Measurements from ENCODE around the gene PRPS1.

DNA sequence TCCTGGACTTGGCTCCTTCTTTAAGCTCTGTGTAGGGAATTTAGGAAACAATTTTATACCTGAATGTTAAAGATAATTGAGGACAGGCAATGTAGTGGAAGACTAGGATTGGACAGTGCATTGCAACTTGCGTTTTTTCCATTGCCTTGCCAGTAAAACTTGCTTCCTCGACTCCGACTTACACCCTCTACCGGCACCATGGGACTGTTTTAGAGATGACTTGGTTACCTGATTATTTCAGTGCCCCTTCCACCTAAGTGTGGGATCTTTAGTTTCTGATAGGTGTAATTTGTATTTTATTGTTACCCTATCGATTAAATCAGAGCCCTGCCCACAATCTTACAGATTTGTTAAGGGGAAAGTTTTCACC is 1.2 kb downstream of the PRPS1 start:
- TF ChIP-seq POLR2AphosphoS5 (IDR thresholded peaks at IDR 0.05; ENCODE audit: insufficient read depth in 1 of 2, low read depth in 1 of 2) (no peak), POLR2A (IDR thresholded peaks at IDR 0.05) (no peak)
- TF ChIP-seq, protein P1, sequence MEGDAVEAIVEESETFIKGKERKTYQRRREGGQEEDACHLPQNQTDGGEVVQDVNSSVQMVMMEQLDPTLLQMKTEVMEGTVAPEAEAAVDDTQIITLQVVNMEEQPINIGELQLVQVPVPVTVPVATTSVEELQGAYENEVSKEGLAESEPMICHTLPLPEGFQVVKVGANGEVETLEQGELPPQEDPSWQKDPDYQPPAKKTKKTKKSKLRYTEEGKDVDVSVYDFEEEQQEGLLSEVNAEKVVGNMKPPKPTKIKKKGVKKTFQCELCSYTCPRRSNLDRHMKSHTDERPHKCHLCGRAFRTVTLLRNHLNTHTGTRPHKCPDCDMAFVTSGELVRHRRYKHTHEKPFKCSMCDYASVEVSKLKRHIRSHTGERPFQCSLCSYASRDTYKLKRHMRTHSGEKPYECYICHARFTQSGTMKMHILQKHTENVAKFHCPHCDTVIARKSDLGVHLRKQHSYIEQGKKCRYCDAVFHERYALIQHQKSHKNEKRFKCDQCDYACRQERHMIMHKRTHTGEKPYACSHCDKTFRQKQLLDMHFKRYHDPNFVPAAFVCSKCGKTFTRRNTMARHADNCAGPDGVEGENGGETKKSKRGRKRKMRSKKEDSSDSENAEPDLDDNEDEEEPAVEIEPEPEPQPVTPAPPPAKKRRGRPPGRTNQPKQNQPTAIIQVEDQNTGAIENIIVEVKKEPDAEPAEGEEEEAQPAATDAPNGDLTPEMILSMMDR (IDR thresholded peaks at IDR 0.05): no peak

Measured in vagina (tissue), 2 donors.